Adrenal gland (tissue), 5 donors: ENCODE measurements around the gene ST6GALNAC6.

Experiments
- POLR2A ChIP-seq, 2 donors: fragments of 450-650 bp; IDR thresholded peaks; one replicate each; pipeline ENCODE4 v1.6.1; 2017; ENCODE audit warnings: antibody characterized with exemption in 2 of 2, mild to moderate bottlenecking in 2 of 2, moderate library complexity in 1 of 2
- TF ChIP-seq, protein P1 (sequence below), 6 experiments: fragments of 450-650 bp in 4 of 6; fragments of 200-600 bp in 2 of 6; sonication (generic) in 1 of 6; IDR thresholded peaks; 1 replicate in 5 of 6; 2 replicates in 1 of 6; pipeline versions ENCODE4 v1.5.1 to v1.8.0; 2016 to 2021; ENCODE audit warnings: antibody characterized with exemption in 6 of 6, mild to moderate bottlenecking in 2 of 6, moderate library complexity in 1 of 6
- donor health status: DM: no; HTN: no; CAD: no.

DNA sequence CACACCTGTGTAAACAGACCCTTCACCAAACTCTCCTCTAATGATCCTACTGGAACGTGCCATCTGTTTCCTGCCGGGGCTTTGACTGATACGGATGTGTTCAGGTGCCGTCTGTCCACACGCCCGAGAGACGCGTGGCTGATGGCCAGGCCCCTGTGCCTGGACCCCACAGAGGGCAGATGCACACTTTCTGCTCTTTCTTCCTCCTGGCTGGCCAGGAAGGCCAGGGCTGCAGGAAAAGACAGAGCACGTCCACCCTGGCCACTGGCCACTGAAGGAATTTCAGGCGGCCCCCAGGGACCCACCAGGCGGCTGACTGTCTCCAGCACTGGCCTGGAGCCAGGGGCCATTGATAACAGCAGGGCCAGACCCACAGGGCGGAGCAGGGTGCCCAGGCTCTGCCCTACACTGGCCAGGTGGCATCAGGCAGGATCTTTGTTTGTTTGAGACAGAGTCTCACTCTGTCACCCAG lies 41.3 kb downstream of the ST6GALNAC6 start:
- no peak for TF ChIP-seq POLR2A (IDR thresholded peaks at IDR 0.05)
- TF ChIP-seq, protein P1, sequence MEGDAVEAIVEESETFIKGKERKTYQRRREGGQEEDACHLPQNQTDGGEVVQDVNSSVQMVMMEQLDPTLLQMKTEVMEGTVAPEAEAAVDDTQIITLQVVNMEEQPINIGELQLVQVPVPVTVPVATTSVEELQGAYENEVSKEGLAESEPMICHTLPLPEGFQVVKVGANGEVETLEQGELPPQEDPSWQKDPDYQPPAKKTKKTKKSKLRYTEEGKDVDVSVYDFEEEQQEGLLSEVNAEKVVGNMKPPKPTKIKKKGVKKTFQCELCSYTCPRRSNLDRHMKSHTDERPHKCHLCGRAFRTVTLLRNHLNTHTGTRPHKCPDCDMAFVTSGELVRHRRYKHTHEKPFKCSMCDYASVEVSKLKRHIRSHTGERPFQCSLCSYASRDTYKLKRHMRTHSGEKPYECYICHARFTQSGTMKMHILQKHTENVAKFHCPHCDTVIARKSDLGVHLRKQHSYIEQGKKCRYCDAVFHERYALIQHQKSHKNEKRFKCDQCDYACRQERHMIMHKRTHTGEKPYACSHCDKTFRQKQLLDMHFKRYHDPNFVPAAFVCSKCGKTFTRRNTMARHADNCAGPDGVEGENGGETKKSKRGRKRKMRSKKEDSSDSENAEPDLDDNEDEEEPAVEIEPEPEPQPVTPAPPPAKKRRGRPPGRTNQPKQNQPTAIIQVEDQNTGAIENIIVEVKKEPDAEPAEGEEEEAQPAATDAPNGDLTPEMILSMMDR (IDR thresholded peaks at IDR 0.05), result peak in 1 of 6 experiments; percentile 12
